SK-N-SH treated with all-trans-retinoic acid at 6 μM for 48 hours (cell line): ENCODE data around the gene LYPD3.

ENCODE experiments used
- ATAC-seq: fragments of 200-7000 bp; cut with Tn5 transposase; 3 replicates; pipeline ENCODE4 v1.9.1; 2020; ENCODE audit warnings: mild to moderate bottlenecking, moderate library complexity
- ARNTL ChIP-seq: fragments of 450-650 bp; formaldehyde crosslinking; IDR thresholded peaks from 2 replicates; pipeline ENCODE4 v1.5.0; 2020; ENCODE audit warnings: low read depth, mild to moderate bottlenecking, moderate library complexity, borderline replicate concordance
- BACH2 ChIP-seq: fragments of 250-450 bp; sonication (Bioruptor Pico); IDR thresholded peaks from 2 replicates; pipeline ENCODE4 v1.9.0; 2021; ENCODE audit warnings: mild to moderate bottlenecking, borderline replicate concordance
- CSDC2 ChIP-seq: fragments of 250-450 bp; sonication (Bioruptor Pico); IDR thresholded peaks from 2 replicates; pipeline ENCODE4 v1.5.0; 2020; ENCODE audit warnings: mild to moderate bottlenecking, moderate library complexity
- ESRRG ChIP-seq: fragments of 250-450 bp; sonication (Bioruptor Pico); IDR thresholded peaks from 2 replicates; pipeline ENCODE4 v1.6.1; 2021; ENCODE audit warnings: mild to moderate bottlenecking
- GLIS3 ChIP-seq: fragments of 250-450 bp; sonication (Bioruptor Pico); IDR thresholded peaks from 2 replicates; pipeline ENCODE4 v1.5.0; 2020; ENCODE audit warnings: mild to moderate bottlenecking, moderate library complexity
- ISL1 ChIP-seq: fragments of 250-450 bp; sonication (Bioruptor Pico); IDR thresholded peaks from 2 replicates; pipeline ENCODE4 v2.1.2; 2022; ENCODE audit warnings: mild to moderate bottlenecking, moderate library complexity
- OSR1 ChIP-seq: fragments of 250-450 bp; sonication (Bioruptor Pico); IDR thresholded peaks from 2 replicates; pipeline ENCODE4 v1.8.0; 2022; ENCODE audit warnings: moderate library complexity, mild to moderate bottlenecking, inconsistent platforms
- PPARA ChIP-seq: fragments of 250-450 bp; sonication (Bioruptor Pico); IDR thresholded peaks from 2 replicates; pipeline ENCODE4 v1.5.0; 2020; ENCODE audit warnings: mild to moderate bottlenecking, borderline replicate concordance
- RARB ChIP-seq: fragments of 250-450 bp; sonication (Bioruptor Pico); IDR thresholded peaks from 2 replicates; pipeline ENCODE4 v1.8.0; 2021; ENCODE audit warnings: mild to moderate bottlenecking, moderate library complexity
- SNAI2 ChIP-seq: fragments of 250-450 bp; sonication (Bioruptor Pico); IDR thresholded peaks from 2 replicates; pipeline ENCODE4 v1.5.0; 2020; ENCODE audit warnings: mild to moderate bottlenecking, moderate library complexity
- TCF4 ChIP-seq: fragments of 250-450 bp; sonication (Bioruptor Pico); IDR thresholded peaks from 2 replicates; pipeline ENCODE4 v1.8.0; 2021; ENCODE audit warnings: mild to moderate bottlenecking, moderate library complexity, borderline replicate concordance
- ZC3H10 ChIP-seq: fragments of 250-450 bp; sonication (Bioruptor Pico); IDR thresholded peaks from 2 replicates; pipeline ENCODE4 v1.5.1; 2021; ENCODE audit warnings: mild to moderate bottlenecking, moderate library complexity
- ZFP3 ChIP-seq: fragments of 250-450 bp; sonication (Bioruptor Pico); IDR thresholded peaks from 2 replicates; pipeline ENCODE4 v1.5.0; 2020; ENCODE audit warnings: mild to moderate bottlenecking, moderate library complexity
- ZFP30 ChIP-seq: fragments of 450-650 bp; formaldehyde crosslinking; IDR thresholded peaks from 2 replicates; pipeline ENCODE4 v1.5.0; 2022; ENCODE audit warnings: mild to moderate bottlenecking, moderate library complexity
- ZNF565 ChIP-seq: fragments of 450-650 bp; formaldehyde crosslinking; conservative IDR thresholded peaks from 2 replicates; pipeline ENCODE4 v1.5.0; 2020; ENCODE audit warnings: low read depth, mild to moderate bottlenecking, moderate library complexity
- ZNF70 ChIP-seq: fragments of 450-650 bp; formaldehyde crosslinking; IDR thresholded peaks from 2 replicates; pipeline ENCODE4 v1.5.0; 2020; ENCODE audit warnings: mild to moderate bottlenecking, moderate library complexity
- TF ChIP-seq, protein P1 (sequence below): fragments of 250-450 bp; sonication (Bioruptor Pico); IDR thresholded peaks from 2 replicates; pipeline ENCODE4 v1.5.0; 2020; ENCODE audit warnings: mild to moderate bottlenecking, moderate library complexity
- TF ChIP-seq, protein P2 (sequence below): fragments of 250-450 bp; sonication (Bioruptor Pico); IDR thresholded peaks from 2 replicates; pipeline ENCODE4 v1.8.0; 2021; ENCODE audit warnings: low read depth, mild to moderate bottlenecking, moderate library complexity, borderline replicate concordance
- TF ChIP-seq, protein P3 (sequence below): fragments of 250-450 bp; sonication (Bioruptor Pico); IDR thresholded peaks from 2 replicates; pipeline ENCODE4 v1.5.1; 2021; ENCODE audit warnings: mild to moderate bottlenecking, moderate library complexity
- TF ChIP-seq, protein P4 (sequence below): fragments of 250-450 bp; sonication (Bioruptor Pico); IDR thresholded peaks from 2 replicates; pipeline ENCODE4 v1.5.1; 2020; ENCODE audit warnings: low read depth, mild to moderate bottlenecking, moderate library complexity
- TF ChIP-seq, protein P5 (sequence below): fragments of 250-450 bp; sonication (Bioruptor Pico); IDR thresholded peaks from 2 replicates; pipeline ENCODE4 v1.8.0; 2020; ENCODE audit warnings: mild to moderate bottlenecking, moderate library complexity, borderline replicate concordance

Gene LYPD3

DNA sequence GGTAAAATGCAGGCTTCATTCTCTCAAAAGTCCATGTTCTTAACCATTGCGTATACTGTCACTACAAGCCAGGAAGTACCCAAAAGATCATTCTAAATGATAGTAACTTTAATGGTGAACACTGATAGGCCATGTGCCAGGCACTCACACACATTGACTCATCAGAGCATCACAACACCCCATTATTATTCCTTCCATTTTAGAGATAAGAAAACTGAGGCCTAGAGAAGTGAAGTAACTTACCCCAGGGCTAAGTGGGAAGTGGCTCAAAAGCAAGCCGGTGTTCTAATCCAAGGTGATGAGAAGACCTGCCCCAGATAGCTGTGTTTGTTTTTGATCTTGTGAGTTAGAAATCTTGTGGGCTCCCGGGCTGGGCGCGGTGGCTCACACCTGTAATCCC is 40.5 kb upstream of the LYPD3 start:
- ATAC-seq: no peak

DNA sequence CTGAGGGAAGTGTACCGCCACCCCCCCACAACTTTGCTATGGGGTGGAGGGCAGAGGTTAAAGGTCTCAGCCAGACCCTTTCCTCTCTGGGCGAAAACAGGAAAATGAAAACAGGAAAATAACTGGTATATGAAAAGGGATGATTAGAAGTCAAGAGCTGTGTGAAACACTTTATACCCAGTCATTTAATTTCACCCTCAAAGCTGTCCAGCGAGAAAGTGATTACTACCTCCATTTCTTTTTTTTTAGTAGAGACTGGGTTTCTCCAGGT is 39.7 kb upstream of the LYPD3 start:
- ATAC-seq: no peak
- no peak for TF ChIP-seq CSDC2
- TF ChIP-seq PPARA: no peak
- TF ChIP-seq, protein P1, sequence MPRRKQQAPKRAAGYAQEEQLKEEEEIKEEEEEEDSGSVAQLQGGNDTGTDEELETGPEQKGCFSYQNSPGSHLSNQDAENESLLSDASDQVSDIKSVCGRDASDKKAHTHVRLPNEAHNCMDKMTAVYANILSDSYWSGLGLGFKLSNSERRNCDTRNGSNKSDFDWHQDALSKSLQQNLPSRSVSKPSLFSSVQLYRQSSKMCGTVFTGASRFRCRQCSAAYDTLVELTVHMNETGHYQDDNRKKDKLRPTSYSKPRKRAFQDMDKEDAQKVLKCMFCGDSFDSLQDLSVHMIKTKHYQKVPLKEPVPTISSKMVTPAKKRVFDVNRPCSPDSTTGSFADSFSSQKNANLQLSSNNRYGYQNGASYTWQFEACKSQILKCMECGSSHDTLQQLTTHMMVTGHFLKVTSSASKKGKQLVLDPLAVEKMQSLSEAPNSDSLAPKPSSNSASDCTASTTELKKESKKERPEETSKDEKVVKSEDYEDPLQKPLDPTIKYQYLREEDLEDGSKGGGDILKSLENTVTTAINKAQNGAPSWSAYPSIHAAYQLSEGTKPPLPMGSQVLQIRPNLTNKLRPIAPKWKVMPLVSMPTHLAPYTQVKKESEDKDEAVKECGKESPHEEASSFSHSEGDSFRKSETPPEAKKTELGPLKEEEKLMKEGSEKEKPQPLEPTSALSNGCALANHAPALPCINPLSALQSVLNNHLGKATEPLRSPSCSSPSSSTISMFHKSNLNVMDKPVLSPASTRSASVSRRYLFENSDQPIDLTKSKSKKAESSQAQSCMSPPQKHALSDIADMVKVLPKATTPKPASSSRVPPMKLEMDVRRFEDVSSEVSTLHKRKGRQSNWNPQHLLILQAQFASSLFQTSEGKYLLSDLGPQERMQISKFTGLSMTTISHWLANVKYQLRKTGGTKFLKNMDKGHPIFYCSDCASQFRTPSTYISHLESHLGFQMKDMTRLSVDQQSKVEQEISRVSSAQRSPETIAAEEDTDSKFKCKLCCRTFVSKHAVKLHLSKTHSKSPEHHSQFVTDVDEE (CRISPR knock-in tag): no peak
- TF ChIP-seq ESRRG (CRISPR knock-in tag): no peak
- no peak for TF ChIP-seq RARB (CRISPR knock-in tag)
- TF ChIP-seq GLIS3: no peak
- no peak for TF ChIP-seq ZNF565 (CRISPR knock-in tag)
- TF ChIP-seq, protein P2, sequence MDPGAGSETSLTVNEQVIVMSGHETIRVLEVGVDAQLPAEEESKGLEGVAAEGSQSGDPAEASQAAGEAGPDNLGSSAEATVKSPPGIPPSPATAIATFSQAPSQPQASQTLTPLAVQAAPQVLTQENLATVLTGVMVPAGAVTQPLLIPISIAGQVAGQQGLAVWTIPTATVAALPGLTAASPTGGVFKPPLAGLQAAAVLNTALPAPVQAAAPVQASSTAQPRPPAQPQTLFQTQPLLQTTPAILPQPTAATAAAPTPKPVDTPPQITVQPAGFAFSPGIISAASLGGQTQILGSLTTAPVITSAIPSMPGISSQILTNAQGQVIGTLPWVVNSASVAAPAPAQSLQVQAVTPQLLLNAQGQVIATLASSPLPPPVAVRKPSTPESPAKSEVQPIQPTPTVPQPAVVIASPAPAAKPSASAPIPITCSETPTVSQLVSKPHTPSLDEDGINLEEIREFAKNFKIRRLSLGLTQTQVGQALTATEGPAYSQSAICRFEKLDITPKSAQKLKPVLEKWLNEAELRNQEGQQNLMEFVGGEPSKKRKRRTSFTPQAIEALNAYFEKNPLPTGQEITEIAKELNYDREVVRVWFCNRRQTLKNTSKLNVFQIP (CRISPR knock-in tag): no peak
- no peak for TF ChIP-seq BACH2 (CRISPR knock-in tag)
- TF ChIP-seq, protein P3, sequence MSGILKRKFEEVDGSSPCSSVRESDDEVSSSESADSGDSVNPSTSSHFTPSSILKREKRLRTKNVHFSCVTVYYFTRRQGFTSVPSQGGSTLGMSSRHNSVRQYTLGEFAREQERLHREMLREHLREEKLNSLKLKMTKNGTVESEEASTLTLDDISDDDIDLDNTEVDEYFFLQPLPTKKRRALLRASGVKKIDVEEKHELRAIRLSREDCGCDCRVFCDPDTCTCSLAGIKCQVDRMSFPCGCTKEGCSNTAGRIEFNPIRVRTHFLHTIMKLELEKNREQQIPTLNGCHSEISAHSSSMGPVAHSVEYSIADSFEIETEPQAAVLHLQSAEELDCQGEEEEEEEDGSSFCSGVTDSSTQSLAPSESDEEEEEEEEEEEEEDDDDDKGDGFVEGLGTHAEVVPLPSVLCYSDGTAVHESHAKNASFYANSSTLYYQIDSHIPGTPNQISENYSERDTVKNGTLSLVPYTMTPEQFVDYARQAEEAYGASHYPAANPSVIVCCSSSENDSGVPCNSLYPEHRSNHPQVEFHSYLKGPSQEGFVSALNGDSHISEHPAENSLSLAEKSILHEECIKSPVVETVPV (CRISPR knock-in tag): no peak
- no peak for TF ChIP-seq ZNF70 (CRISPR knock-in tag)
- no peak for TF ChIP-seq ISL1 (CRISPR knock-in tag)
- TF ChIP-seq, all 23 proteins: peak for 0

More for the DNA sequence above, 40.5 kb upstream of the LYPD3 start:
- TF ChIP-seq RARB (CRISPR knock-in tag) (no peak), ZFP30 (CRISPR knock-in tag) (no peak), ZFP3 (no peak)
- TF ChIP-seq, protein P4, sequence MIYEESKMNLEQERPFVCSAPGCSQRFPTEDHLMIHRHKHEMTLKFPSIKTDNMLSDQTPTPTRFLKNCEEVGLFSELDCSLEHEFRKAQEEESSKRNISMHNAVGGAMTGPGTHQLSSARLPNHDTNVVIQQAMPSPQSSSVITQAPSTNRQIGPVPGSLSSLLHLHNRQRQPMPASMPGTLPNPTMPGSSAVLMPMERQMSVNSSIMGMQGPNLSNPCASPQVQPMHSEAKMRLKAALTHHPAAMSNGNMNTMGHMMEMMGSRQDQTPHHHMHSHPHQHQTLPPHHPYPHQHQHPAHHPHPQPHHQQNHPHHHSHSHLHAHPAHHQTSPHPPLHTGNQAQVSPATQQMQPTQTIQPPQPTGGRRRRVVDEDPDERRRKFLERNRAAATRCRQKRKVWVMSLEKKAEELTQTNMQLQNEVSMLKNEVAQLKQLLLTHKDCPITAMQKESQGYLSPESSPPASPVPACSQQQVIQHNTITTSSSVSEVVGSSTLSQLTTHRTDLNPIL (CRISPR knock-in tag): no peak

DNA sequence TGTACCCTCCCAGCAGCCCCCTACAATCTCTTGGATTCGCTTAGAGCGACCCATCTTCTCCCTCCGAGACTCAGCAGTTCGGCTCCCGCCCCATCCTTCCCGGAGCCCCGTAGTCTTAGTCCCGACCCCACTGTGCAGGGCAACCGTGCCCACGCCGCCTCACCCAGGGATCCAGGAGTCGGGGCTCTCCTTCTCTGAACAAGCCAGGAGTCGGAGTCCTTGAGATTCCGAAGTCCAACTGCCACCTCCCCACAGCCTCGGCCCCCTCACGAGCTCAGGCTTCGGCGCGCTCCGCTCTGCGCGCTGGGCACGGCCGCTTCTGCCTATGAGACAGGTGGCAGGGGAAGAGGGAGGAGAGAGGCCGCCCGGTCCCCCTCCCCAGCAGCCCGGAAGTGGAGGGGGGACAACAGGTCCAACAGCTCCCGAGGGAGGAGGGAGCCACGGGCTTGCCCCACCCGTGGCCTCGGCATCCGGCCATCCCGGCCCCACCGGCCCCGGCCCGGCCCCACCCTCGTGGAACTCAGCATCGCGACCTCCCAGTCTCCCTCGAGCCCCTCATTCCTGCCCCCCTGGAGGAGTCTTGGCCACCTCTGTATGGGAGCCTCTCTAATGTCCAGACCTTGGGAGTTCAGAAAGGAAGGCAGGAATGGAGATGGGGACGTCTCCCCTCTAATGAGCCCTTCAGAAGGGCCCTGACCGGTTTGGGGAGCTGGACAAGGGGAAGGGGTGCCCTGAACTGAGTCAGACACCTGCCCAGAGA is 39.2 kb upstream of the LYPD3 start, which contains the start of gene PHLDB3:
Gene PHLDB3, minus strand, starts transcription at position 321 of the 760 bp plus-strand sequence. CDS start 628 bp downstream, outside the sequence.
- peak; percentile 72 for ATAC-seq
- TF ChIP-seq ZFP3 (no peak), ARNTL (CRISPR knock-in tag) (no peak), RARB (CRISPR knock-in tag) (no peak), OSR1 (no peak), ESRRG (CRISPR knock-in tag) (no peak), ZC3H10 (CRISPR knock-in tag) (no peak), SNAI2 (CRISPR knock-in tag) (no peak), ZFP30 (CRISPR knock-in tag) (no peak), PPARA (no peak), ZNF565 (CRISPR knock-in tag) (no peak), CSDC2 (no peak), BACH2 (CRISPR knock-in tag) (no peak), TCF4 (CRISPR knock-in tag) (no peak)
- TF ChIP-seq, protein P2 (CRISPR knock-in tag): no peak
- TF ChIP-seq, protein P1 (CRISPR knock-in tag): no peak
- TF ChIP-seq, protein P5, sequence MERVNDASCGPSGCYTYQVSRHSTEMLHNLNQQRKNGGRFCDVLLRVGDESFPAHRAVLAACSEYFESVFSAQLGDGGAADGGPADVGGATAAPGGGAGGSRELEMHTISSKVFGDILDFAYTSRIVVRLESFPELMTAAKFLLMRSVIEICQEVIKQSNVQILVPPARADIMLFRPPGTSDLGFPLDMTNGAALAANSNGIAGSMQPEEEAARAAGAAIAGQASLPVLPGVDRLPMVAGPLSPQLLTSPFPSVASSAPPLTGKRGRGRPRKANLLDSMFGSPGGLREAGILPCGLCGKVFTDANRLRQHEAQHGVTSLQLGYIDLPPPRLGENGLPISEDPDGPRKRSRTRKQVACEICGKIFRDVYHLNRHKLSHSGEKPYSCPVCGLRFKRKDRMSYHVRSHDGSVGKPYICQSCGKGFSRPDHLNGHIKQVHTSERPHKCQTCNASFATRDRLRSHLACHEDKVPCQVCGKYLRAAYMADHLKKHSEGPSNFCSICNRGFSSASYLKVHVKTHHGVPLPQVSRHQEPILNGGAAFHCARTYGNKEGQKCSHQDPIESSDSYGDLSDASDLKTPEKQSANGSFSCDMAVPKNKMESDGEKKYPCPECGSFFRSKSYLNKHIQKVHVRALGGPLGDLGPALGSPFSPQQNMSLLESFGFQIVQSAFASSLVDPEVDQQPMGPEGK (CRISPR knock-in tag): no peak
- TF ChIP-seq, protein P4 (CRISPR knock-in tag): no peak
